ENCODE measurements around the gene VPS9D1.
A peak's percentile ranks its signal among the peaks of the same experiment; 100 is the strongest.
"Not testable (repeated sequence)": the region's sequence is repeated elsewhere in the genome, so short reads cannot be mapped to it uniquely, and the experiment has no call there.

Gene VPS9D1

GRCh38 chr16:89712274-89712781, 8.4 kb downstream of the VPS9D1 start:
- in situ Hi-C loops (cut with MboI; ENCODE audit: low pct_unique_long_range_greater_than_20kb, low sequenced_read_pairs): no loop called here
- DNase-seq: no peak

- peak; percentile 66 for DNase-seq
- in situ Hi-C loops (cut with MboI; ENCODE audit: low pct_unique_long_range_greater_than_20kb, low sequenced_read_pairs): no loop called here
Observed at GRCh38 chr16:89711601-89712273, 9.0 kb downstream of the VPS9D1 start.

GRCh38 chr16:89710709-89711564, 9.8 kb downstream of the VPS9D1 start:
- in situ Hi-C loops (cut with MboI; ENCODE audit: low pct_unique_long_range_greater_than_20kb, low sequenced_read_pairs): no loop called here
- no peak for DNase-seq

- in situ Hi-C loops (cut with MboI; ENCODE audit: low pct_unique_long_range_greater_than_20kb, low sequenced_read_pairs): no loop called here
- DNase-seq: no peak
Observed at GRCh38 chr16:89709716-89710432, 10.8 kb downstream of the VPS9D1 start.

- in situ Hi-C loops (cut with MboI; ENCODE audit: low pct_unique_long_range_greater_than_20kb, low sequenced_read_pairs): no loop called here
- no peak for DNase-seq
Observed at GRCh38 chr16:89709166-89709565, 11.5 kb downstream of the VPS9D1 start.

GRCh38 chr16:89708481-89708931, 12.2 kb downstream of the VPS9D1 start:
- in situ Hi-C loops (cut with MboI; ENCODE audit: low pct_unique_long_range_greater_than_20kb, low sequenced_read_pairs): no loop called here
- no peak for DNase-seq

GRCh38 chr16:89707695-89708094, 13.0 kb downstream of the VPS9D1 start:
- in situ Hi-C loops (cut with MboI; ENCODE audit: low pct_unique_long_range_greater_than_20kb, low sequenced_read_pairs): no loop called here
- no peak for DNase-seq

- in situ Hi-C loops (cut with MboI; ENCODE audit: low pct_unique_long_range_greater_than_20kb, low sequenced_read_pairs): no loop called here
- DNase-seq: no peak
Observed at GRCh38 chr16:89706518-89707260, 14.0 kb downstream of the VPS9D1 start.

GRCh38 chr16:89705006-89705405, 15.7 kb downstream of the VPS9D1 start:
- DNase-seq: no peak
- in situ Hi-C loops (cut with MboI; ENCODE audit: low pct_unique_long_range_greater_than_20kb, low sequenced_read_pairs): no loop called here

- in situ Hi-C loops (cut with MboI; ENCODE audit: low pct_unique_long_range_greater_than_20kb, low sequenced_read_pairs): no loop called here
- no peak for DNase-seq
Observed at GRCh38 chr16:89704281-89704680, 16.4 kb downstream of the VPS9D1 start.

GRCh38 chr16:89701425-89702406, 19.0 kb downstream of the VPS9D1 start, which contains the start of gene SPATA2L:
SPATA2L (minus strand) TSS chr16:89701705; CDS start chr16:89701232, 473 bp downstream.
- in situ Hi-C loops (cut with MboI; ENCODE audit: low pct_unique_long_range_greater_than_20kb, low sequenced_read_pairs): no loop called here
- peak; percentile 94 for DNase-seq

GRCh38 chr16:89700649-89701424, 19.9 kb downstream of the VPS9D1 start:
- DNase-seq: peak; percentile 51
- in situ Hi-C loops (cut with MboI; ENCODE audit: low pct_unique_long_range_greater_than_20kb, low sequenced_read_pairs): no loop called here

- in situ Hi-C loops (cut with MboI; ENCODE audit: low pct_unique_long_range_greater_than_20kb, low sequenced_read_pairs): no loop called here
- peak; percentile 96 for DNase-seq
Observed at GRCh38 chr16:89700100-89700648, 20.5 kb downstream of the VPS9D1 start.

GRCh38 chr16:89699629-89700099, 21.0 kb downstream of the VPS9D1 start:
- DNase-seq; in situ Hi-C loops (cut with MboI; ENCODE audit: low pct_unique_long_range_greater_than_20kb, low sequenced_read_pairs): not testable (repeated sequence)

GRCh38 chr16:89698717-89699116, 22.0 kb downstream of the VPS9D1 start:
- in situ Hi-C loops (cut with MboI; ENCODE audit: low pct_unique_long_range_greater_than_20kb, low sequenced_read_pairs); DNase-seq: not testable (repeated sequence)

GRCh38 chr16:89697616-89698331, 22.9 kb downstream of the VPS9D1 start:
- in situ Hi-C loops (cut with MboI; ENCODE audit: low pct_unique_long_range_greater_than_20kb, low sequenced_read_pairs): no loop called here
- no peak for DNase-seq
